ENCODE measurements around the gene VASN. TPM values are rescaled to one million over a fixed set of nuclear protein-coding genes. Genes with fewer than 3 reads are reported as not detected.
"Not testable (repeated sequence)": the region's sequence is repeated elsewhere in the genome, so short reads cannot be mapped to it uniquely, and the experiment has no call there.

VASN gene
- total RNA-seq, 2 donors from 2014 or later = 14.3 to 22.1 TPM

DNA sequence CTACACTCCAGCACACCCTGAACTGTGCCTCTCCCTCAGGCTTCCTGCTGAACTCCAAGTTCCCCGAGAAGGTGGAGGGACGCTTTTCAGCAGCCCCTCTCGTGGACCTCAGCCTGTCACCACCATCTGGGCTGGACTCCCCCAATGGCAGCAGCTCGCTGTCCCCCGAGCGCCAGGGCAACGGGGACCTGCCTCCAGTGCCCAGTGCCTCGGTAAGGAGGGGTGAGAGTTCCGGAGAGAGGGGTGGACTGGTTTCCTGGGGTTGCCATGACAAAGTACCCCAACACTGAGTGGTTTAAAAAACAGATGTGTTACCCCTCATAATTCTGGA lies 38.4 kb upstream of the VASN start:
- Histone ChIP-seq H3K27ac (no peak overlapping the region), H3K36me3 (replicated peaks in 1 of 2; ENCODE audit: insufficient read depth in 1 of 2, low read depth in 2 of 2) (peaks cover 0 to 3% of the 10 kb centered on the region in 2 donors), H3K27me3 (no peaks in the 10 kb centered on the region), H3K4me1 (peaks cover 13% of the 10 kb centered on the region), H3K9me3 (no peaks in the 10 kb centered on the region), H3K4me3 (no peak overlapping the region)
- 64 to 82% methylated on average over 4 to 7 of the region's 9 CpGs for WGBS, 2 donors
- no peak for TF ChIP-seq POLR2A (IDR thresholded peaks at IDR 0.05)
- TF ChIP-seq, protein P1, sequence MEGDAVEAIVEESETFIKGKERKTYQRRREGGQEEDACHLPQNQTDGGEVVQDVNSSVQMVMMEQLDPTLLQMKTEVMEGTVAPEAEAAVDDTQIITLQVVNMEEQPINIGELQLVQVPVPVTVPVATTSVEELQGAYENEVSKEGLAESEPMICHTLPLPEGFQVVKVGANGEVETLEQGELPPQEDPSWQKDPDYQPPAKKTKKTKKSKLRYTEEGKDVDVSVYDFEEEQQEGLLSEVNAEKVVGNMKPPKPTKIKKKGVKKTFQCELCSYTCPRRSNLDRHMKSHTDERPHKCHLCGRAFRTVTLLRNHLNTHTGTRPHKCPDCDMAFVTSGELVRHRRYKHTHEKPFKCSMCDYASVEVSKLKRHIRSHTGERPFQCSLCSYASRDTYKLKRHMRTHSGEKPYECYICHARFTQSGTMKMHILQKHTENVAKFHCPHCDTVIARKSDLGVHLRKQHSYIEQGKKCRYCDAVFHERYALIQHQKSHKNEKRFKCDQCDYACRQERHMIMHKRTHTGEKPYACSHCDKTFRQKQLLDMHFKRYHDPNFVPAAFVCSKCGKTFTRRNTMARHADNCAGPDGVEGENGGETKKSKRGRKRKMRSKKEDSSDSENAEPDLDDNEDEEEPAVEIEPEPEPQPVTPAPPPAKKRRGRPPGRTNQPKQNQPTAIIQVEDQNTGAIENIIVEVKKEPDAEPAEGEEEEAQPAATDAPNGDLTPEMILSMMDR (IDR thresholded peaks at IDR 0.05) = no peak
- intact Hi-C loops (cut with DNase I) = loop anchor here (5.0 kb wide), 2 partner anchors 41 to 126 kb away; no protein-coding TSS in a partner anchor
- no peak for ATAC-seq
- no peak for DNase-seq

DNA sequence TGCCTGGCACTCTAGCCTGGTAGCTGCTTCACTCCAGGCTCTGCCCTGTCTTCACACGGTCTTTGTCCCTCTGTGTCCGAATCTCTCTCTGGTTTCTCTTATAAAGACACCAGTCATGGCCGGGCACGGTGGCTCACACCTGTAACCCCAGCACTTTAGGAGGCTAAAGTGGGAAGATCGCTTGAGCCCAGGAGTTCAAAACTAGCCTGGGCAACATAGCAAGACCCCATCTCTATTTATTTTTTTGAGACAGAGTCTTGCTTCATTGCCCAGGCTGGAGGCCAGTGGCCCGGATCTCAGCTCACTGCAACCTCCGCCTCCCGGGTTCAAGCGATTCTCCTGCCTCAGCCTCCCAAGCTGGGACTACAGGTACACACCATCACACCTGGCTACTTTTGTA lies 37.9 kb upstream of the VASN start:
- not testable (repeated sequence) for H3K4me3 ChIP-seq; H3K36me3 ChIP-seq (replicated peaks in 1 of 2; ENCODE audit: insufficient read depth in 1 of 2, low read depth in 2 of 2); H3K27me3 ChIP-seq; ATAC-seq; DNase-seq; H3K9me3 ChIP-seq; H3K4me1 ChIP-seq; H3K27ac ChIP-seq
- WGBS, 2 donors = 87 to 100% methylated on average over 6 to 9 of the region's 9 CpGs
- intact Hi-C loops (cut with DNase I) = loop anchor here (5.0 kb wide), 2 partner anchors 41 to 126 kb away; no protein-coding TSS in a partner anchor

DNA sequence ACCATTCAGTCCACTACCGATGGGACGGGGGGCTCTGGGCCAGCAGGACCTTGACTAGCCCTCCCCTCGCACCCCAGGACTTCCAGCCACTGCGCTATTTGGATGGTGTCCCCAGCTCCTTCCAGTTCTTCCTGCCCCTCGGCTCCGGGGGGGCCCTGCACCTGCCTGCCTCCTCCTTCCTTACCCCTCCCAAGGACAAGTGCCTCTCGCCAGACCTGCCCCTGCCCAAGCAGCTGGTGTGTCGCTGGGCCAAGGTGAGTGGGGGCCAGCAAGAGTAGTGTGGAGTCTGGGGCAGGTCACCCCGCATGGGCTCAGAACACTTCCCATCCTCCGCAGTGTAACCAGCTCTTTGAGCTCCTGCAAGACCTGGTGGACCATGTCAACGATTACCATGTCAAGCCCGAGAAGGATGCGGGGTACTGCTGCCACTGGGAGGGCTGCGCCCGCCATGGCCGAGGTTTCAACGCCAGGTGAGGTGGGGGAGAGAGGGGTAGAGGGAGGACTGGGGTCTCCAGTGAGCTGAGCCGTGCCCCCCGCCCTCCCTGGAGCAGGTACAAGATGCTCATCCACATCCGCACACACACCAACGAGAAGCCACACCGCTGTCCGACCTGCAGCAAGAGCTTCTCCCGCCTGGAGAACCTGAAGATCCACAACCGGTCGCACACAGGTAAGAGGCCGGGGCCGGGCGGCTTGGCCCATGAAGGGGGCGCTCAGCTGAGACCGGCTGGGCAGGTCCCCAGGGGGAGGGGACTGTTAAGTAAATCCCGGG lies 36.7 kb upstream of the VASN start:
- DNase-seq (no peak), ATAC-seq (no peak)
- Histone ChIP-seq H3K4me3 (no peak overlapping the region), H3K4me1 (no peaks in the 10 kb centered on the region), H3K36me3 (replicated peaks in 1 of 2; ENCODE audit: insufficient read depth in 1 of 2, low read depth in 2 of 2) (peaks cover 0 to 3% of the 10 kb centered on the region in 2 donors), H3K27ac (no peak overlapping the region), H3K9me3 (no peaks in the 10 kb centered on the region), H3K27me3 (no peaks in the 10 kb centered on the region)
- intact Hi-C loops (cut with DNase I) = loop anchor here (5.0 kb wide), 2 partner anchors 43 to 128 kb away; no protein-coding TSS in a partner anchor
- WGBS, 2 donors = 83 to 88% methylated on average over 26 to 32 of the region's 32 CpGs
- TF ChIP-seq, protein P1 (IDR thresholded peaks at IDR 0.05) = no peak

DNA sequence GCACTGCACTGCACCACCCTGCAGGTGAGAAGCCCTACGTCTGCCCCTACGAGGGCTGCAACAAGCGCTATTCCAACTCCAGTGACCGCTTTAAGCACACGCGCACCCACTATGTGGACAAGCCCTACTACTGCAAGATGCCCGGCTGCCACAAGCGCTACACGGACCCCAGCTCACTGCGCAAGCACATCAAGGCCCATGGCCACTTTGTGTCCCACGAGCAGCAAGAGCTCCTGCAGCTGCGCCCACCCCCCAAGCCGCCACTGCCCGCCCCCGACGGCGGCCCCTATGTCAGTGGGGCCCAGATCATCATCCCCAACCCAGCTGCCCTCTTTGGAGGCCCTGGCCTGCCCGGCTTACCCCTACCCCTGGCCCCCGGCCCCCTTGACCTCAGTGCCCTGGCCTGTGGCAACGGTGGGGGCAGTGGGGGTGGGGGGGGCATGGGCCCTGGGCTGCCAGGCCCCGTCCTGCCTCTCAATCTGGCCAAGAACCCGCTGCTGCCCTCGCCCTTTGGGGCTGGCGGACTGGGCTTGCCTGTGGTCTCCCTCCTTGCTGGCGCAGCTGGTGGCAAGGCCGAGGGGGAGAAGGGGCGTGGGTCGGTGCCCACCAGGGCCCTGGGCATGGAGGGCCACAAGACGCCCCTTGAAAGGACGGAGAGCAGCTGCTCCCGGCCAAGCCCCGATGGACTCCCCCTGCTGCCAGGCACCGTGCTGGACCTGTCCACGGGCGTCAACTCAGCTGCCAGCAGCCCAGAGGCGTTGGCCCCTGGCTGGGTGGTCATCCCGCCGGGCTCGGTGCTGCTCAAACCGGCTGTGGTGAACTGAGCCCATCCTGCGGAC lies 34.7 kb upstream of the VASN start:
- ATAC-seq (no peak), DNase-seq (no peak)
- peaks cover 0 to 3% of the 10 kb centered on the region in 2 donors for H3K36me3 ChIP-seq (replicated peaks in 1 of 2; ENCODE audit: insufficient read depth in 1 of 2, low read depth in 2 of 2)
- no peaks in the 10 kb centered on the region for H3K27me3 ChIP-seq
- TF ChIP-seq POLR2A (IDR thresholded peaks at IDR 0.05) = no peak
- TF ChIP-seq, protein P1 (IDR thresholded peaks at IDR 0.05) = no peak
- no peaks in the 10 kb centered on the region for H3K9me3 ChIP-seq
- WGBS, 2 donors = 96 to 97% methylated on average over 9 to 20 of the region's 41 CpGs
- no peak overlapping the region for H3K27ac ChIP-seq
- H3K4me3 ChIP-seq = no peak overlapping the region
- intact Hi-C loops (cut with DNase I) = no loop called here
- no peaks in the 10 kb centered on the region for H3K4me1 ChIP-seq

DNA sequence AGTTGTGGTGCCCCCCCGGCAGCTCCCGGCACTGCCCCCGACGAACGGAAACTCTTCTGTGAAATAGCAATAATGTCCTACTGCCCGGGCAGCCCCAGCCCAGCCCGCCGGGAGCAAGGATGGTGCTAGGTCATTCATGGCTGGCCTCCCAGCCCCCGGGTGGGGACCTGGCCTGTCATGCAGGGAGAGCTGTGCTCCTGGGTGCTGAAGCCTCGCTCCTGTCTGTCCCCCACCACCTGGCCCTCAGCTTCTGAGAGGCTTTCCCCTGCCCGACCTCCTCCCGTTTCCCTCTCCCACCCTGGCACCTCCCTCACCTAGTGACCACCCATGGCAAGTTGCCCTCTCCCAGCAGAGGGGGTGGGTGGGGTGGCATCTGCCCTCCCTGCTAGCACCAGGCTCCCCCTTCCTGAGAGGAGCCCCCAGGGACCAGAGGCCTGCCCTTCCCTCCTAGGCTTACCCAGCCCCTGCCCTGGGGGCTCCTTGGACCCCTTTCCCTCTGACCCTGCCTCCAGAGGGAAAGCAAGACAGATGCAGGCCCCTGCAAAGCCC lies 34.0 kb upstream of the VASN start:
- no peaks in the 10 kb centered on the region for H3K4me1 ChIP-seq
- 83 to 91% methylated on average over 4 to 12 of the region's 12 CpGs for WGBS, 2 donors
- no peak for ATAC-seq
- intact Hi-C loops (cut with DNase I) = no loop called here
- DNase-seq = no peak
- H3K27ac ChIP-seq = no peak overlapping the region
- H3K36me3 ChIP-seq (replicated peaks in 1 of 2; ENCODE audit: insufficient read depth in 1 of 2, low read depth in 2 of 2) = peaks cover 0 to 3% of the 10 kb centered on the region in 2 donors
- TF ChIP-seq, protein P1 (IDR thresholded peaks at IDR 0.05) = no peak
- no peak for TF ChIP-seq POLR2A (IDR thresholded peaks at IDR 0.05)
- H3K9me3 ChIP-seq = no peaks in the 10 kb centered on the region
- H3K4me3 ChIP-seq = no peak overlapping the region
- H3K27me3 ChIP-seq = no peaks in the 10 kb centered on the region

Data from body of pancreas (tissue), 4 donors.